GM23338 (cell line): ENCODE measurements around the gene DNAH8. TPM values are rescaled to one million over a fixed set of nuclear protein-coding genes. Genes with fewer than 3 reads are reported as not detected.
A peak's percentile ranks its signal among the peaks of the same experiment; 100 is the strongest.

ENCODE experiments used
- ATAC-seq: fragments of 200-7000 bp; cut with Tn5 transposase; 3 replicates; pipeline ENCODE4 v1.9.1; 2020
- DNase-seq: peaks from one replicate; pipeline ENCODE4 v3.0.0-alpha.2; 2015; ENCODE audit warnings: low spot score
- H2AFZ ChIP-seq: fragments of 200-600 bp; sonication (generic); 2 replicates; pipeline ENCODE4 v1.8.0; 2016; ENCODE audit warnings: antibody characterized with exemption, mild to moderate bottlenecking, moderate library complexity
- H3F3A ChIP-seq: fragments of 200-600 bp; sonication (generic); replicated peaks from 2 replicates; pipeline ENCODE4 v1.8.0; 2017; ENCODE audit warnings: antibody characterized with exemption, mixed run types, low read depth
- H3K27ac ChIP-seq: fragments of 200-600 bp; sonication (generic); 2 replicates; pipeline ENCODE4 v1.6.1; 2016; ENCODE audit warnings: low read depth
- H3K27me3 ChIP-seq: fragments of 200-600 bp; sonication (generic); 2 replicates; pipeline ENCODE4 v1.8.0; 2016; ENCODE audit warnings: mild to moderate bottlenecking, mixed run types, moderate library complexity; ENCODE audit not compliant: insufficient read depth
- H3K36me3 ChIP-seq: fragments of 200-600 bp; sonication (generic); 2 replicates; pipeline ENCODE4 v1.8.0; 2016; ENCODE audit warnings: mild to moderate bottlenecking; ENCODE audit not compliant: insufficient read depth
- H3K4me1 ChIP-seq: fragments of 200-600 bp; sonication (generic); 2 replicates; pipeline ENCODE4 v1.8.0; 2016; ENCODE audit warnings: mild to moderate bottlenecking, moderate library complexity; ENCODE audit not compliant: insufficient read depth
- H3K4me2 ChIP-seq: fragments of 200-600 bp; sonication (generic); 2 replicates; pipeline ENCODE4 v1.7.1; 2017; ENCODE audit warnings: mixed run types
- H3K4me3 ChIP-seq: fragments of 200-600 bp; sonication (generic); 2 replicates; pipeline ENCODE4 v1.6.1; 2016; ENCODE audit warnings: mixed run types
- H3K79me2 ChIP-seq: fragments of 200-600 bp; sonication (generic); replicated peaks from 2 replicates; pipeline ENCODE4 v1.8.0; 2017; ENCODE audit warnings: mild to moderate bottlenecking; ENCODE audit not compliant: insufficient read depth
- H3K9me2 ChIP-seq: fragments of 200-600 bp; sonication (generic); 2 replicates; pipeline ENCODE4 v1.8.0; 2017; ENCODE audit not compliant: insufficient read depth
- H4K20me1 ChIP-seq: fragments of 200-600 bp; sonication (generic); replicated peaks from 2 replicates; pipeline ENCODE4 v1.8.0; 2017; ENCODE audit warnings: mild to moderate bottlenecking; ENCODE audit not compliant: insufficient read depth
- H3K27ac Mint-ChIP-seq: 2 replicates; pipeline ENCODE4 v1.8.0; 2020; ENCODE audit warnings: inconsistent platforms, mild to moderate bottlenecking, moderate library complexity, mixed read lengths
- H3K27me3 Mint-ChIP-seq: 3 replicates; pipeline ENCODE4 v1.8.0; 2022; ENCODE audit warnings: low read depth, mild to moderate bottlenecking, moderate library complexity, mixed read lengths, inconsistent platforms; ENCODE audit not compliant: insufficient read depth, poor library complexity
- H3K36me3 Mint-ChIP-seq: 3 replicates; pipeline ENCODE4 v1.8.0; 2021; ENCODE audit warnings: low read depth, mild to moderate bottlenecking, inconsistent platforms, moderate library complexity, mixed read lengths
- H3K4me1 Mint-ChIP-seq: 3 replicates; pipeline ENCODE4 v1.8.0; 2020; ENCODE audit warnings: mild to moderate bottlenecking, inconsistent platforms, mixed read lengths
- H3K4me3 Mint-ChIP-seq: 3 replicates; pipeline ENCODE4 v1.8.0; 2021; ENCODE audit warnings: moderate library complexity, mild to moderate bottlenecking, inconsistent platforms, mixed read lengths
- H3K9me3 Mint-ChIP-seq: 3 replicates; pipeline ENCODE4 v1.8.0; 2020; ENCODE audit warnings: moderate library complexity, mild to moderate bottlenecking, inconsistent platforms, mixed read lengths
- CTCF ChIP-seq, 2 experiments: fragments of 200-600 bp in 1 of 2; sonication (generic) in 1 of 2; conservative IDR thresholded peaks; 2 replicates each; pipeline versions ENCODE4 v1.5.1 to v1.6.1; 2016 to 2017; ENCODE audit warnings: antibody characterized with exemption in 2 of 2, low read depth in 2 of 2, mild to moderate bottlenecking in 2 of 2, moderate library complexity in 1 of 2
- NANOG ChIP-seq: IDR thresholded peaks from 2 replicates; pipeline ENCODE4 v1.6.1; 2016; ENCODE audit warnings: antibody characterized with exemption, borderline replicate concordance
- ZNF114 ChIP-seq: fragments of 250-450 bp; sonication (Bioruptor Pico); IDR thresholded peaks from 2 replicates; pipeline ENCODE4 v1.5.0; 2020; ENCODE audit warnings: mild to moderate bottlenecking, moderate library complexity
- ZNF462 ChIP-seq: fragments of 250-450 bp; sonication (Bioruptor Pico); IDR thresholded peaks from 2 replicates; pipeline ENCODE4 v1.5.0; 2020; ENCODE audit warnings: mild to moderate bottlenecking, moderate library complexity
- polyA plus RNA-seq: library from polyadenylated mRNA; unstranded; fragments of >200 nt; fragmentation: Nextera tagmentation; extraction: Ambion mirVana; gene quantifications from 2 replicates; pipeline ENCODE4 v1.2.1, GENCODE V29; 2016
- total RNA-seq: library from RNA; depleted of rRNA; stranded (reverse); fragments of >200 nt; shearing (Covaris generic); gene quantifications from 2 replicates; pipeline ENCODE4 v1.2.3, GENCODE V29; 2014

The DNAH8 gene
- total and polyA plus RNA-seq, 2 experiments from 2014 or later, result 0.02 TPM; not detected in 1

GRCh38 chr6:38773338-38773737, 58.2 kb downstream of the DNAH8 start:
- no peaks in the 10 kb centered on the region for H3K27me3 Mint-ChIP-seq
- peaks cover 2% of the 10 kb centered on the region for H3K4me1 Mint-ChIP-seq
- no peaks in the 10 kb centered on the region for H4K20me1 ChIP-seq
- TF ChIP-seq CTCF (conservative IDR thresholded peaks at IDR 0.05; ENCODE audit: low read depth in 2 of 2), result peak; percentile 70 to 83
- no peak for TF ChIP-seq NANOG
- no peak for TF ChIP-seq ZNF462 (CRISPR knock-in tag)
- TF ChIP-seq ZNF114 (CRISPR knock-in tag), result no peak
- H3K4me2 ChIP-seq, result no peak overlapping the region
- peak; percentile 99 for ATAC-seq
- H3K36me3 Mint-ChIP-seq, result no peaks in the 10 kb centered on the region
- no peaks in the 10 kb centered on the region for H3K9me3 Mint-ChIP-seq
- no peak overlapping the region for H2AFZ ChIP-seq
- no peak overlapping the region for H3K27ac ChIP-seq
- no peaks in the 10 kb centered on the region for H3F3A ChIP-seq
- H3K4me1 ChIP-seq, result no peaks in the 10 kb centered on the region
- no peaks in the 10 kb centered on the region for H3K36me3 ChIP-seq
- peak; percentile 87 for DNase-seq
- no peak overlapping the region for H3K4me3 ChIP-seq
- H3K4me3 Mint-ChIP-seq, result no peak overlapping the region
- no peaks in the 10 kb centered on the region for H3K27me3 ChIP-seq
- H3K27ac Mint-ChIP-seq, result no peak overlapping the region
- no peaks in the 10 kb centered on the region for H3K9me2 ChIP-seq
- H3K79me2 ChIP-seq, result no peaks in the 10 kb centered on the region
